Stimulated activated CD4-positive, alpha-beta T cell treated with anti-CD3 and anti-CD28 coated beads, Interleukin-4, amount 100 ng/mL, for 4 hours (primary cell): ENCODE measurements around the gene RFWD3.

ENCODE experiments used
- DNase-seq, 2 experiments: peaks; one replicate each; pipeline ENCODE4 v3.0.0-alpha.2; 2020

Gene RFWD3

GRCh38 chr16:74575807-74576643 lies 90.7 kb downstream of the RFWD3 start:
- DNase-seq, result no peak

- no peak for DNase-seq
Observed at GRCh38 chr16:74575175-74575806, 91.4 kb downstream of the RFWD3 start.

- DNase-seq, result no peak
Observed at GRCh38 chr16:74574146-74574545, 92.5 kb downstream of the RFWD3 start.

GRCh38 chr16:74573622-74574021 lies 93.1 kb downstream of the RFWD3 start:
- no peak for DNase-seq
